Upper lobe of right lung (tissue), 1 donor: ENCODE measurements around the gene PPP1R11. TPM values are rescaled to one million over a fixed set of nuclear protein-coding genes. Genes with fewer than 3 reads are reported as not detected.
A peak's percentile ranks its signal among the peaks of the same experiment; 100 is the strongest.

Experiments used
- ATAC-seq: fragments of 200-7000 bp; cut with Tn5 transposase; one replicate; pipeline ENCODE4 v1.9.1; 2020; ENCODE audit warnings: mild to moderate bottlenecking, moderate library complexity
- DNase-seq: peaks from one replicate; pipeline ENCODE4 v3.0.0-alpha.2; 2020
- H3K27ac ChIP-seq: fragments of 200-600 bp; one replicate; pipeline ENCODE4 v1.8.0; 2022
- H3K27me3 ChIP-seq: fragments of 200-600 bp; one replicate; pipeline ENCODE4 v1.8.0; 2022; ENCODE audit warnings: mild to moderate bottlenecking
- H3K36me3 ChIP-seq: fragments of 200-600 bp; one replicate; pipeline ENCODE4 v1.8.0; 2022
- H3K4me1 ChIP-seq: fragments of 200-600 bp; one replicate; pipeline ENCODE4 v1.8.0; 2022
- H3K4me3 ChIP-seq: fragments of 200-600 bp; one replicate; pipeline ENCODE4 v1.8.0; 2022; ENCODE audit warnings: mild to moderate bottlenecking
- H3K9me3 ChIP-seq: fragments of 200-600 bp; one replicate; pipeline ENCODE4 v1.8.0; 2022
- intact Hi-C: fragments of 100-400 bp; cut with DNase I; formaldehyde crosslinking; loops from one replicate; pipeline ENCODE4 v1.11.0; 2022
- total RNA-seq: library from RNA; stranded (reverse); fragmentation: NEBNext Ultra II Directional; extraction: Animal tissue kit (Norgen Biotek cat#: 25700); gene quantifications from one replicate; pipeline ENCODE4 v1.2.1, GENCODE V29; 2021
- TF ChIP-seq, protein P1 (sequence below): fragments of 200-600 bp; IDR thresholded peaks from one replicate; pipeline ENCODE4 v1.8.0; 2022; ENCODE audit warnings: antibody characterized with exemption
- donor health status: DM: no; HTN: yes; CAD: no; lungs with severe emphysema.

The PPP1R11 gene
- total RNA-seq, 1 donor from 2014 or later: 62.6 TPM

DNA sequence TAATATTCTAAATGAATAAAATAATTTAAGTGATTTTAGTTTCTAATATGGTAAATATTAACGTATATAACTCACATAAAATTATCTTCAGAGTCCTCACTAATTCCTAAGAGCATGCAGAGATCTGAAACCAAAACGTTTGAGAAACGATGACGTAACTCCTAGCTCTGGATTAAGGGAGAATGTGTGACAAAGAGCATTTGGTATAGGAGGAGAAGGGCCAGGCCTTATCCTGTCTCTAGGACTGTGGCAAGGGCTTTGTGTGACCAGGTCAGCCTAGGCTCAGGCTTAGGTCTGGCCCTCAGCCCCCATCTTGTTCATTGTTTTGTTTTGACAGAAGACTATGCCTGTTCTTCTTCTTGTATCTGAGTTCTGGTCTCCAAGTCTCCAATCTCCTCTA, 25.2 kb upstream of the PPP1R11 start:
- ATAC-seq (peak; percentile 78), DNase-seq (no peak)
- Histone ChIP-seq H3K36me3 (no peaks in the 10 kb centered on the region), H3K4me3 (no peak overlapping the region), H3K27ac (no peak overlapping the region), H3K27me3 (no peaks in the 10 kb centered on the region), H3K4me1 (no peaks in the 10 kb centered on the region), H3K9me3 (no peaks in the 10 kb centered on the region)
- intact Hi-C loops: no loop called here
- TF ChIP-seq, protein P1, sequence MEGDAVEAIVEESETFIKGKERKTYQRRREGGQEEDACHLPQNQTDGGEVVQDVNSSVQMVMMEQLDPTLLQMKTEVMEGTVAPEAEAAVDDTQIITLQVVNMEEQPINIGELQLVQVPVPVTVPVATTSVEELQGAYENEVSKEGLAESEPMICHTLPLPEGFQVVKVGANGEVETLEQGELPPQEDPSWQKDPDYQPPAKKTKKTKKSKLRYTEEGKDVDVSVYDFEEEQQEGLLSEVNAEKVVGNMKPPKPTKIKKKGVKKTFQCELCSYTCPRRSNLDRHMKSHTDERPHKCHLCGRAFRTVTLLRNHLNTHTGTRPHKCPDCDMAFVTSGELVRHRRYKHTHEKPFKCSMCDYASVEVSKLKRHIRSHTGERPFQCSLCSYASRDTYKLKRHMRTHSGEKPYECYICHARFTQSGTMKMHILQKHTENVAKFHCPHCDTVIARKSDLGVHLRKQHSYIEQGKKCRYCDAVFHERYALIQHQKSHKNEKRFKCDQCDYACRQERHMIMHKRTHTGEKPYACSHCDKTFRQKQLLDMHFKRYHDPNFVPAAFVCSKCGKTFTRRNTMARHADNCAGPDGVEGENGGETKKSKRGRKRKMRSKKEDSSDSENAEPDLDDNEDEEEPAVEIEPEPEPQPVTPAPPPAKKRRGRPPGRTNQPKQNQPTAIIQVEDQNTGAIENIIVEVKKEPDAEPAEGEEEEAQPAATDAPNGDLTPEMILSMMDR: no peak

DNA sequence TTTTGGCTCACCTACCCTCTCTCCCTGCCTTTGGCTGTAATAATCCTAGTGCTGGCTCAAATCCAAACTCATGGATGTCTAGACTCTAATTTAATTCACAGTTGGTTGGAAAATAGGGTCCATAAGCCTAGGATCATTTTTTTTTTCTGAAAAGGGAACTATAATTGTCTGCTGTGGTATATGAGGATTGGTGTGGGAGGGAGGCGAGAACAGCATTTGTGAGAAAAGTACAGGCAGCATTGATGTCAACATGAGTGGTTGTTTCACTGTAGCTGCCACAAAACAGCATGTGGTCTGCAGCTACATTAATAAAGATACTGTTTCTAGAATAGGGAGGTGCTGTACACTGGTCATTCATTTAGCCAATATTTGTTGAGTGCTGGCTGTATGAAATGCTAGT, 24.5 kb upstream of the PPP1R11 start:
- H3K36me3 ChIP-seq: no peaks in the 10 kb centered on the region
- TF ChIP-seq, protein P1: no peak
- DNase-seq (no peak), ATAC-seq (peak; percentile 87)
- intact Hi-C loops: no loop called here
- no peak overlapping the region for H3K4me3 ChIP-seq
- H3K4me1 ChIP-seq: no peaks in the 10 kb centered on the region
- no peak overlapping the region for H3K27ac ChIP-seq
- no peaks in the 10 kb centered on the region for H3K9me3 ChIP-seq
- H3K27me3 ChIP-seq: no peaks in the 10 kb centered on the region

DNA sequence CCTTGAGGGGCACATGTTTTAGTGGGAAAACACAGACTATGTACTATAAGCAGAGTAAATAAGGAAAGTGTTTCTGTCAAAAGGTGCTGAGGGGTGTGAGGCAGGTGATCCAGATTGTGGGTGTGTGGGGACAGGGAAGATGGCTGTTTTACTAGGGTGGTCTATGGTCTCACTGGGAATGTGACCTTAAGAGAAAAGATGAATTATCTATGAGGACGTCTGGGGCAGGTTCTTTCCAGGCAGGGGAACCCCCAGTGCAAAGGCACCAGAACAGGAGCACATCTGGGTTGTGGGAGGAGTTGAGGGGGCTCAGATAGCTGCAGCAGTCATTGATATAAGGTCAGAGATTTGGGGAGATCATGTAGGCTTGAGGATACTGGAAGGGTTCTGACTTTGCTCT, 24.1 kb upstream of the PPP1R11 start:
- H3K27me3 ChIP-seq: no peaks in the 10 kb centered on the region
- DNase-seq (no peak), ATAC-seq (no peak)
- no peak overlapping the region for H3K4me3 ChIP-seq
- no peaks in the 10 kb centered on the region for H3K4me1 ChIP-seq
- no peak overlapping the region for H3K27ac ChIP-seq
- no peaks in the 10 kb centered on the region for H3K36me3 ChIP-seq
- TF ChIP-seq, protein P1: no peak
- H3K9me3 ChIP-seq: no peaks in the 10 kb centered on the region
- intact Hi-C loops: no loop called here

DNA sequence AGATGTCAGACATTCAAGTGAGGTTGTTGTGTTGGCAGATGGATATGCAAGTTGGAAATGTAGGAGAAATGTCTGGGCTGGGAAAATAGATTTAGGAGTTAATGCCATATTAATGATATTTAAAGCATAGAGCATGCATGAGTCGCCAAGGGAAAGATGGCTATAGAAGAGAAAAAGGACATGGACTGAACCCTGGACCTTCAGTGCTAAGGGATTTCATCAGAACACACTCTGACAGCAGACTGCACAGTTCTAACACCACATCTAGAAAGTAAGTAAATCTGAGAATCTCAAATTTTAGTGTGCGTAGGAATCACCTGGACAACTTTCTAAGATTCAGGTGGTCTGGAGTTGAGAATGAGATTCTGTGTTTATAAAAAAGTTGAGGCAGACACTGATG, 23.3 kb upstream of the PPP1R11 start:
- TF ChIP-seq, protein P1: no peak
- H3K36me3 ChIP-seq: no peaks in the 10 kb centered on the region
- ATAC-seq (no peak), DNase-seq (no peak)
- H3K4me1 ChIP-seq: no peaks in the 10 kb centered on the region
- no peak overlapping the region for H3K4me3 ChIP-seq
- H3K9me3 ChIP-seq: no peaks in the 10 kb centered on the region
- no peaks in the 10 kb centered on the region for H3K27me3 ChIP-seq
- no peak overlapping the region for H3K27ac ChIP-seq
- intact Hi-C loops: no loop called here

DNA sequence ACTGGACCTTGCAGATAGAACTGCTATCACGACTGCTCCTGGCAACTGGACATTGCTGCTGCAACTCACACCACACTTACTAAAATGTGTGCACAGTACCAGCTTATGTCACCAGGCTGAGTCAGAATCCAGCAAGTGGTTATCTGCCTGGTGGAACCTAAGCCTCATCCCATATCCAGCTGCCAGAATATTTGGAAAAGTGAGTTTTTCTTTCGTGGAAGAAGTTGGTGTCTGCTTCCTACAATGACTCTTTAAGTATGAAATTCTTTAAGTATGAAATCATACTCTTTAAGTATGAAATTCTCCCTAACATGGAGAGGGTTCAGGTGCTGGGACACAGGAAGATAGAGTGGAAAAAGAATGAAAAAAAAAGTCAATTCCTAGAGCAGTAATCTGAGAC, 22.4 kb upstream of the PPP1R11 start:
- no peaks in the 10 kb centered on the region for H3K4me1 ChIP-seq
- no peak for ATAC-seq
- intact Hi-C loops: no loop called here

More for the DNA sequence above, 22.4 kb upstream of the PPP1R11 start:
- TF ChIP-seq, protein P1: no peak
- no peak for DNase-seq
- Histone ChIP-seq H3K27me3 (no peaks in the 10 kb centered on the region), H3K4me3 (no peak overlapping the region), H3K27ac (no peak overlapping the region), H3K9me3 (no peaks in the 10 kb centered on the region), H3K36me3 (no peaks in the 10 kb centered on the region)
